Kidney (tissue), 14 donors: ENCODE measurements around the gene JAZF1. TPM values are rescaled to one million over a fixed set of nuclear protein-coding genes. Genes with fewer than 3 reads are reported as not detected.

Experiments
- DNase-seq, 5 donors: peaks; one replicate each; pipeline ENCODE4 v3.0.0-alpha.2; 2013 to 2020
- FAIRE-seq: peaks from 2 replicates; lab custom pipeline; 2012; peaks lifted over from hg19 to GRCh38; lab: Jason Lieb, UNC
- H3K27ac ChIP-seq, 2 donors: one replicate each; pipeline ENCODE4 v1.7.0; 2013; ENCODE audit warnings: low read depth in 2 of 2, low read length in 2 of 2, inconsistent platforms in 1 of 2
- H3K27me3 ChIP-seq: one replicate; pipeline ENCODE4 v1.7.1; 2013; ENCODE audit warnings: low read length, inconsistent platforms; ENCODE audit not compliant: control insufficient read depth, insufficient read depth
- H3K36me3 ChIP-seq, 3 donors: one replicate each; pipeline versions ENCODE4 v1.7.0 to v1.7.1; 2013; ENCODE audit warnings: low read length in 3 of 3, control low read depth in 1 of 3, inconsistent platforms in 1 of 3; ENCODE audit not compliant: insufficient read depth in 3 of 3, control insufficient read depth in 2 of 3
- H3K4me1 ChIP-seq, 3 donors: one replicate each; pipeline versions ENCODE4 v1.7.0 to v1.7.1; 2013; ENCODE audit warnings: low read length in 3 of 3, inconsistent platforms in 1 of 3, low read depth in 1 of 3; ENCODE audit not compliant: control insufficient read depth in 2 of 3, insufficient read depth in 2 of 3
- H3K4me3 ChIP-seq, 3 donors: one replicate each; pipeline versions ENCODE4 v1.7.0 to v1.8.1; 2013; ENCODE audit warnings: low read length in 3 of 3, control low read depth in 1 of 3, inconsistent platforms in 1 of 3
- H3K9ac ChIP-seq, 3 donors: one replicate each; pipeline versions ENCODE4 v1.7.0 to v1.7.1; 2013; ENCODE audit warnings: low read length in 3 of 3, control low read depth in 1 of 3, inconsistent platforms in 1 of 3
- H3K9me3 ChIP-seq, 3 donors: one replicate each; pipeline versions ENCODE4 v1.7.0 to v1.7.1; 2013; ENCODE audit warnings: low read length in 3 of 3, control low read depth in 1 of 3, inconsistent platforms in 1 of 3; ENCODE audit not compliant: control insufficient read depth in 2 of 3, insufficient read depth in 1 of 3
- CTCF ChIP-seq: IDR thresholded peaks from 3 replicates; pipeline ENCODE4 v1.5.1; 2012; ENCODE audit warnings: mild to moderate bottlenecking, moderate library complexity, borderline replicate concordance; ENCODE audit not compliant: insufficient read depth; ENCODE audit errors: extremely low read depth
- intact Hi-C: fragments of 100-400 bp; cut with DNase I; formaldehyde crosslinking; loops from one replicate; pipeline ENCODE4 v1.11.1; 2022
- polyA plus RNA-seq: library from polyadenylated mRNA; stranded (reverse); fragments of 350-450 nt; fragmentation: Illumina TruSeq; extraction: RNeasy Lipid Tissue Mini Kit (QIAGEN cat#74804); gene quantifications from one replicate; pipeline ENCODE4 v1.2.3, GENCODE V29; 2014; ENCODE audit warnings: low read depth, low replicate concordance; ENCODE audit not compliant: insufficient read depth
- total RNA-seq: library from RNA; stranded (reverse); fragmentation: NEBNext Ultra II Directional; extraction: Animal tissue kit (Norgen Biotek cat#: 25700); gene quantifications from one replicate; pipeline ENCODE4 v1.2.1, GENCODE V29; 2021
- donor health status: control.
- donor health status: control.
- donor health status: control.
- donor health status: control.
- donor health status: control.
- donor health status: DM: yes; HTN: yes; CAD: no.
- donor health status: Normal renal cell carcinoma (clear cell type).

Gene JAZF1
- total and polyA plus RNA-seq, 2 donors from 2014 or later = 5.7 to 13.1 TPM

GRCh38 chr7:28003408-28003807 lies 177.2 kb downstream of the JAZF1 start:
- no peaks in the 10 kb centered on the region for H3K36me3 ChIP-seq
- H3K9me3 ChIP-seq = no peaks in the 10 kb centered on the region
- H3K27ac ChIP-seq = no peak overlapping the region
- DNase-seq (no peak), FAIRE-seq (no peak)
- no peaks in the 10 kb centered on the region for H3K27me3 ChIP-seq
- no peak overlapping the region for H3K4me3 ChIP-seq
- intact Hi-C loops = no loop called here
- no peak overlapping the region for H3K9ac ChIP-seq
- H3K4me1 ChIP-seq = no peaks in the 10 kb centered on the region
- TF ChIP-seq CTCF = no peak

- no peaks in the 10 kb centered on the region for H3K9me3 ChIP-seq
- no peaks in the 10 kb centered on the region for H3K4me1 ChIP-seq
- FAIRE-seq (no peak), DNase-seq (no peak)
- H3K4me3 ChIP-seq = no peak overlapping the region
- intact Hi-C loops = no loop called here
- H3K36me3 ChIP-seq = no peaks in the 10 kb centered on the region
- H3K9ac ChIP-seq = no peak overlapping the region
- no peak overlapping the region for H3K27ac ChIP-seq
- no peaks in the 10 kb centered on the region for H3K27me3 ChIP-seq
- TF ChIP-seq CTCF = no peak
Measured at GRCh38 chr7:28002638-28003037, 178.0 kb downstream of the JAZF1 start.

GRCh38 chr7:28001896-28002295 lies 178.7 kb downstream of the JAZF1 start:
- no peak for DNase-seq
- Histone ChIP-seq H3K27ac (no peak overlapping the region), H3K9ac (no peak overlapping the region), H3K4me3 (no peak overlapping the region), H3K27me3 (no peaks in the 10 kb centered on the region), H3K36me3 (no peaks in the 10 kb centered on the region), H3K9me3 (no peaks in the 10 kb centered on the region), H3K4me1 (no peaks in the 10 kb centered on the region)
- intact Hi-C loops = no loop called here
- FAIRE-seq = no peak
- TF ChIP-seq CTCF = no peak

GRCh38 chr7:27999829-28000228 lies 180.8 kb downstream of the JAZF1 start:
- intact Hi-C loops = no loop called here
- Histone ChIP-seq H3K27me3 (no peaks in the 10 kb centered on the region), H3K27ac (no peak overlapping the region), H3K4me3 (no peak overlapping the region), H3K36me3 (no peaks in the 10 kb centered on the region), H3K4me1 (no peaks in the 10 kb centered on the region), H3K9me3 (no peaks in the 10 kb centered on the region), H3K9ac (no peak overlapping the region)
- TF ChIP-seq CTCF = no peak
- FAIRE-seq (no peak), DNase-seq (peak in 1 of 5 donors; percentile 10)
